Measurements from ENCODE around the gene WDR38.

The WDR38 gene

DNA sequence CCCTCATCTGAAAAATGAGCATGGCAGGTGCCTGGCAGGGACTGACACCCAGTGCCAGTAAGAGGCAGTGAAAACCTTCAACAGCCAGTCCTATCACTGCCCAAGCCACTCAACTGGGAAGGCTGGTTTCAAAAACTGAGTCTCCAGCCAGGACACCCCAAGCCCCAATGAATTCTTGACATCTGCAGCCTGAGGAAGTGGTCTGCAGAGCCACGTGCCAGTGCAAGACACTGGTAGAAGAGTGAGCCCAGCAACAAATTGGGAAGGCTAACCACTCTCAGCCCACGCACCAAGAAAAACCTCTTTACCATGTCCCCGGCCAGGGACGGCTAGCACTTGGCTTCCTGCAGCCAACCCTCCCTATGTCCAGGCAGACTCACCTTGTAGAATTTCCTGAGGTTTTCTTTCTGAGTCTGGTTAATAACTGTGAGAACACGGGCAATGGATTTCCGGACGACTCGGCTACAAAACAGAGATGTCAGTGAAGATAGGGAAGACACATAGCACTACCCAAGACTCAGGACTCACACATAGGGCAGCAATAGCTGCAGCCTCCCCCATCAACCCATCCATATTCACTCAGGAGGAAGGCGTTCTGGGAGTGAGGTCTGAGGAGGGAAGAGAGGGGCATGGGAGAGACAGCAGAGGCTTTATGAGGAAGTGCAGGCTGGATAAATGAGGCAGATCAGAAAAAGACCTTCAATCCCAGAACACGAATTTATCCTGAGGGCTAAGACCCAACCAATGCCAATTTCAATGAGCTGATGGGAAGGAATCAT is 6.7 kb downstream of the WDR38 start:
- TF ChIP-seq, protein P1, sequence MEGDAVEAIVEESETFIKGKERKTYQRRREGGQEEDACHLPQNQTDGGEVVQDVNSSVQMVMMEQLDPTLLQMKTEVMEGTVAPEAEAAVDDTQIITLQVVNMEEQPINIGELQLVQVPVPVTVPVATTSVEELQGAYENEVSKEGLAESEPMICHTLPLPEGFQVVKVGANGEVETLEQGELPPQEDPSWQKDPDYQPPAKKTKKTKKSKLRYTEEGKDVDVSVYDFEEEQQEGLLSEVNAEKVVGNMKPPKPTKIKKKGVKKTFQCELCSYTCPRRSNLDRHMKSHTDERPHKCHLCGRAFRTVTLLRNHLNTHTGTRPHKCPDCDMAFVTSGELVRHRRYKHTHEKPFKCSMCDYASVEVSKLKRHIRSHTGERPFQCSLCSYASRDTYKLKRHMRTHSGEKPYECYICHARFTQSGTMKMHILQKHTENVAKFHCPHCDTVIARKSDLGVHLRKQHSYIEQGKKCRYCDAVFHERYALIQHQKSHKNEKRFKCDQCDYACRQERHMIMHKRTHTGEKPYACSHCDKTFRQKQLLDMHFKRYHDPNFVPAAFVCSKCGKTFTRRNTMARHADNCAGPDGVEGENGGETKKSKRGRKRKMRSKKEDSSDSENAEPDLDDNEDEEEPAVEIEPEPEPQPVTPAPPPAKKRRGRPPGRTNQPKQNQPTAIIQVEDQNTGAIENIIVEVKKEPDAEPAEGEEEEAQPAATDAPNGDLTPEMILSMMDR (IDR thresholded peaks at IDR 0.05): no peak
- Histone ChIP-seq H3K4me3 (peak overlapping the region; percentile 75), H3K27ac (peak overlapping the region in 1 of 2 donors; percentile 93)
- DNase-seq (ENCODE audit: low spot score): no peak

DNA sequence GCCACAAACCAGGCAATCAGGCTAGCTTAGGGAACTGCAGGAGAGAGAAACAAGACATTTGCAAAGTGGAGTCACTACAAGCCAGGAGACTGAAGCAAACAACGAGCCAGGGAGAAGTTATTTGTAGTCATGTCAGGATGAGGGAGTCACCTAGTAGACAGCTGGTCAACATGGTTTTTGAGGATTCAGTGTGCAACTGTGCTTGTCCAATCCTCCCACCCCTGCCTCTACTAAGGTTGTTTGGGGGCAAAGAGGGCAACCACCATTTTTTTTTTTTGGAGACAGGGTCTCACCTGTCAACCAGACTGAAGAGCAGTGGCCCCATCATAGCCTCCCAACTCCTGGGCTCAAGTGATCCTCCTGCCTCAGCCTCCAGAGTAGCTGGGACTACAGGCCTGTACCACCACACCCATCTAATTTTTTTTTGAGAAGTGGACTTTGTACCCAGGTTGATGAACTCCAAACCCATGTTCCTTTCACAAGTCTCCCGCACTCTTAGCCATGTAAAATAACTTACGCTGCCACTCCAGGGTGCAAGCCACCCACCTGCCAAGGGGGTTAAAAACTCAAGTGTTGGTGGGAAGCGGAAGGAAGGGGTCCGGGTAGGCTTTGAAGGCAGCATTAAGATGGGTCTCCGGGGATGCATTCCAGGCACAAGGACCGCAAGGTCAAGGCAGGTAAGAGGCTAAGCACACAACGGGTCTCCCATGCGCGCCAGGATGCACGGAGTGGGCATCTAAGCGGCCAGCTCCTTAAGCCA is 7.5 kb downstream of the WDR38 start:
- H3K27ac ChIP-seq: peak overlapping the region; percentile 89 to 93
- no peak for DNase-seq (ENCODE audit: low spot score)
- peak overlapping the region; percentile 75 for H3K4me3 ChIP-seq
- TF ChIP-seq, protein P1 (IDR thresholded peaks at IDR 0.05): no peak

DNA sequence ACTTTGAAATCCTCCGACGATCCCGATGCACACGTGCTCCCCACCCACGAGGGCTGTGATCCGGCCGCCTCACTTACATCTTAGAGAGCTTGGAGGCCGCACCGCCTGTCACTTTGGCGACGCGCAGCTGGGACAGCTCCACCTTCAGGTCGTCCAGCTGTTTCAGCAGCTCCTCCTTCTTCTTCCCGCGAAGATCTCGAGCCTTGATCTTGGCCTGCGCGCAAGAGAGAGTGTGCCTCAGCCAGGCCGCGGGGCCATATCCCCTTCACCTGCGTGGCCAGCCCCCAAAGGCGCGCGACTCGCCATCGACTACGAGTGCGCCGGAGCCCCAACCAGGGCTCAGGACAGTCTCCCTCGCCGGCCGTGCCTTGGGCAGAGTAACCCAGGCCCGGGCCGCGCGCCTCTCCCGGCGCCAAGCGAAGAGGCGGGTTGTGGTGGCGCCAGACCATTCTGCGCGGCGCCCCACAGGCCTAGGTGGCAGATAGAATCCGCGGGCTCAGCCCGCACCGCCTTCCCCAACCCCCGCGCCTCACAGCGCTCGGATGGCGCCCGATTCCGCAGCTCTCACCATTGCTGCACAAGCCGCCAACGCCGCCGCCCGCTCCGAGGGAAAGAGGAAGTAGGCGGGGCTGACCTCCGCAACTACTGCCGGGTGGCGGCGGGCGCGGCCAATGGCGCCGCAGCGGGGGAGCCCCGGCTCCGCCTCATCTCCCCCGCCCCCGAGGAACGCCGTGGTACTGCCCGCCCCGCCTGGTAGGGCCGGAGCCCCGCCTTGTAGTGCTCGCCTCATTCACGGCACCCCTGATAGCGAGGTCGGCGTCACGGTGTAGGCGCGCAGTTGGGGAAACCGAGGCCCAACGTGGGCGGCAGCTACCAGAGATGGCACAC is 8.3 kb downstream of the WDR38 start, which contains the start of the genes ARPC5L and RPL35:
TSS of gene ARPC5L (plus strand) at position 789 of the 888 bp plus-strand sequence. CDS start 7,161 bp downstream, outside the sequence.
TSS of gene RPL35 (minus strand) at position 616 of the 888 bp plus-strand sequence. CDS start at position 571, 45 bp downstream.
- TF ChIP-seq, protein P1 (IDR thresholded peaks at IDR 0.05): no peak
- DNase-seq (ENCODE audit: low spot score): peak; percentile 94
- H3K4me3 ChIP-seq: peak within 1 kb of the TSS; percentile 75
- peak within 1 kb of the TSS; percentile 89 to 93 for H3K27ac ChIP-seq

DNA sequence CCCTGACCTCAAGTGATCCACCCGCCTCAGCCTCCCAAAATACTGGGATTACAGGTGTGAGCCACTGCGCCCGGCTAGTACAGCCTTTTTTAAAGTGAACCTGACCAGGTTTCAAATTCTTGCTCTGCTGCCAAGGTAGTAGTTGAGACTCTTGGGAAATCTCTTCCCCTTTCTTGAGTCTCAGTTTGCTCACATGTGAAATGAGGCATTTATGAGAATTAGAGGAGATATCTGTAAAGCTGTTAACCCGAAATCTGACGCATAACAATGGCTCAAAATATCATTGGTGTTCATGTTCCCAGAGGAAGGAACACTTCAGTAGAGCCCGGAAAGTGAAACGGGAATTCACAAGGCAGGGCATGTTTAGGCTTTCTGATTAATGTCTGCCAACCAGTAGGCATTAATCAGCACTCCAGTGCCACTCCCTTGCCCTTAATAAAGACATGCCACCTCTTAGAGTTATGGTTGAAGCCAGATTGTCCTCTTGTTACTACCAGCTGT is 10.2 kb downstream of the WDR38 start:
- peak overlapping the region in 1 of 2 donors; percentile 33 for H3K27ac ChIP-seq
- DNase-seq (ENCODE audit: low spot score): no peak
- H3K4me3 ChIP-seq: no peak overlapping the region
- TF ChIP-seq, protein P1 (IDR thresholded peaks at IDR 0.05): no peak

DNA sequence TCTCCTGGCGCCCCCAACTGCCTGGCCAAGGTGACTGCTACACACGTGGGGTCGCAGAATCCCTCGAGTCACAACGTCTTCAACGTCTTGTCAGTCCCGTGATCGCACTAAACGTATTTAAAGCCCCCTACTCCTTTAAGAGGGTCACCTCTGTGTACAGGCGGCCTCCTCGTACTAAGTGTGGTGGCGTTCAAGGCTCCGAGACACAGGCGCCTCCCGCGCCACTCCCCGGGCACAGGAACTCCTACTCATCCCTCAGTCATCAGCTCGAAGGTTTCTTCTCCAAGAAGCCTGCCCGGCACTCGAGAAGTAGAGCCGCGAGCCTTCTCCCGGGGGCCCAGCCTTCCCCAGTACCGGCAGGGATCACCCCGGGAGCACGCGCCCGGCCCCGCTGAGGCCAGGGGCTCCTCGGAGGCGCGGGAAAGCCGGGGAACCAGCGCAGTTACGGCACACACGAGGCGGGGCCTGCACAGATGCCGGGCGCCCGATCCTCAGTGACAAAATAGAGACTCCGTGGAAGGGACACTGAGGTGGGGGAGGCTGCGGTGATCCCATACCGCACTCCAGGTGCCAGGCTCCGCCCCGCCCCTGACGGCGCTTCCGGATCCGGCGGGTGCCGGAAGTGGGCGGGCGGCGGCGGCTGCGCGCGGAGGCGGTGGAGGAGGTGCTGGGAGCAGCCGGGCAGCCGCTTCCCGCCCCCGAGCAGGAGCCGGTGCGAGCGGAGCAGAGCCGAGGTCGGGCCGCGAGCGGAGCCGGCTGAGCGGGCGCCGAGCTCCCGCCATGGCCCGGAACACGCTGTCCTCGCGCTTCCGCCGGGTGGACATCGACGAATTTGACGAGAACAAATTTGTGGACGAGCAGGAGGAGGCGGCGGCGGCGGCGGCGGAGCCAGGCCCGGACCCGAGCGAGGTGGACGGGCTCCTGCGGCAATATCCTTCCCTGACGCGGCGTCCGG is 15.5 kb downstream of the WDR38 start:
- H3K27ac ChIP-seq: peak overlapping the region; percentile 86 to 97
- TF ChIP-seq, protein P1 (IDR thresholded peaks at IDR 0.05): no peak
- H3K4me3 ChIP-seq: peak overlapping the region; percentile 97
- DNase-seq (ENCODE audit: low spot score): peak; percentile 88

Measured in coronary artery (tissue), 2 donors.